IPS-NIHi11 (cell line): ENCODE measurements around the gene BMF.

Experiments
- DNase-seq: peaks from one replicate; pipeline ENCODE4 v3.0.0; 2012; ENCODE audit warnings: mixed read lengths, low spot score

BMF gene

DNA sequence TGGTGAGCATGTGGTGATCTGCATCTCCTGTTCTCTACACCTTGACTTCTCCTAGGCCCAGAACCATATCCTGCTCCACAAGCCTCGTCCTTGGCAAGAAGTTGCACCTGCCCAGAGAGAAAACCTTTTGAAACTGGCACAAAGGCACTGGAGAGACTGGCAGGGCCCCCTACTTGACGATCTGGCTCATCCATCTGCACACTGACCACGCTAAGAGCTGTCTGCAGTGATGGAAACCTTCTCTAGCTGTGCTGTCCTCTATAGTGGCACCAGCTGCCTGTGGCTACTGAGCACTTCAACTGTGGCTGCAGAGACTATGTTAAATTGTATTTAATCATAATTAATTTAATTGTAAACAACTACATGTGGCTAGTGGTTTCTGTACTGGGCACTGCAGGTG is 43.5 kb downstream of the BMF start:
- DNase-seq: no peak

- no peak for DNase-seq
Observed at GRCh38 chr15:40064231-40064894, 44.3 kb downstream of the BMF start.

- DNase-seq: no peak
Observed at GRCh38 chr15:40063563-40064011, 45.1 kb downstream of the BMF start.

DNA sequence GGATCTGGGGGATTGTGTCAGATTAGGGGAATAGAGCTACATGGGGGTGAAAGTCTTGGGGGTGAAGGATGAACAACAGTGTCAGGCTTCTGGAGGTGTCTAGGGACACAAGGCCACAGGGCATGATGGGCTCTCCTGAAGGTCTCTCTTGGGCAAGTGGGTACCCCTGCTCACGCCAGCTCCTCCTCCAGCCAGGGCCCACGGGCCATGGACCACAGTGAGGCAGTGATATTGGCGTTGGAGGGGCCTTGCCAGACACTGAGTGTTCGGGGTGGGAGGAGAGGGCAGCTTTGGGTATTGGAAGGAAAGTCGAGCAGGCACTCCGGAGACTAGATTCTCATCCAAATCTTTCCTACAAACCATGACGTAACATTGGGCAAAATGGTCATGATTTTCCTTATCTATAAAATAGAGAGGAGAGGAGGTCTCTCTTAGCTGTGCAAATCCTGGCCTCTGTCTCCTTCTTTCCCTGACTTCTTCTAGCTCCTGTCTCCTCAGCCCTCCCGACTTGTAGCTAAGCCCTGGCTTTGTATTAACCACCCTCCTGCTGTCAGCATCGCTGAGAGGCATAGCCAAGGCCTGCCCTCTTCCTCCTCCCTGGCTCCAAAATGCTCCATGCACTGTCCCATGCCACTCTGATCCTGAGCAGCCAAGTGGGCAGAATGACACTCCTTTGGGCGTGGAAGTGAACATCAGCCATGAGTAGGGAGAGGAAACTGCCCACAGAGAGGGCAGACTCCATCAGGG is 45.7 kb downstream of the BMF start:
- DNase-seq: no peak

DNA sequence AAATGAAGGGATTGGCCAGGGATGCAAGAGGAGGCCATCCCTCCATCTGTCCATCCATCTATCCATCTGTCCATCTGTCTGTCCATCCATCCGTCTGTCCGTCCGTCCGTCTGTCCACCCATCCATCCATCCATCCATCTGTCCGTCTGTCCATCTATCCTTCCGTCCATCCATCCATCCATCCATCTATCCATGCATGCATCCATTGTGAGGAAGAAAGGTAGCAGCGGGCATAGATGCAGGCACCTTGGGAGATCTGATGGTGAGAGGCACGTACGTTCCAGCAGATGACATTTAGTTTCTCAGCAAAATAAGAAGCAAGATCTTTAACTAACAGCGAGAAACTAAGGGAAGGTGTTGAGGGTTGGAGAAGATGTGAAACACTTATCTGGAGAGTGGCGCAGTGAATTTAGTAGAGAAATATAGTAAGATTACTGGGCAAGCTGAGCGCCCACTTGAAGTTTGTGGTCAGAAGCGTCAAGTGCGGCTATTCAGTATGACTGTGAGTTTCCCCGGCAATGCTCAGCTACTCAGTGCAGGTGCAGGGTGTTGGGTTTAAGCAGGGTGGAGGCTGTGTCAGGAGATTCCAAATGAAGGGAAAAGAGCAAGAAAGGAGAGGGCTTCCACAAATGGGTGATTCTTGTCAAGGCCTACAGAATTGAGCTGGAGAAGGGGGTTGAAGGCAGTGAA is 47.3 kb downstream of the BMF start:
- DNase-seq: no peak

DNA sequence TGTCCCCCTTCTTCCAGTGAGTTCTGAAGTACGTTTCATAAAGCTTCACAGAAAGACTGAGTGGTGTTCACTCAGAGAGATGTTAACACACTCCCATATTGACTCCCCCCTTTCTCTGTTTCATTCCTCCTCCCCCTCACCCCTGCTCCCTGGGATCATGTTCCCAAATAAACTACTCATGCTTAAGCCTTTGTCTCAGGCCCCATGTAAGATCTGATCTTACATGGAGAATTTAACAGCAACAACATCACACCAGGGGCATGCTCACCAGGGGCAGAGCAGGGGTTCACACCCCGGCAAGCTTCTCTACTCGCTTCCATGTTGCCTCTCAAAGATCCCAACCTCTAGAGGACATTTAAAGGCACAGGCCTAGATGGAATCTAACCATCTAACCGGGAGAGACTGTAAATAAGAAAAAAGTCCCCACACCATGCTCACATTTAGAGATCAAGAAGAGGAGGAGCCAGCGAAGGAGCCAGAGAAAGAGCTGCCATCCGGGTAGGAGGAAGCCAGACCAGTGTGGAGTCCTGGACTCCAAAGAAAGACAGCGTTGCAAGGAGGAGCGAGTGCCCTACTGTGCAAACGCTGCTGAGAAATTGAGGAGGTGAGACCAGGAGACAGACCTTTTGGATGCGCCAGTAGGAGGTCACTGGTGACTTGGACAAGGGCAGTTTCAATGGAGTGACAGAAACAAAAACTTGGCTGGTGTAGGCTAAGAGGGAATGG is 48.3 kb downstream of the BMF start:
- no peak for DNase-seq

DNA sequence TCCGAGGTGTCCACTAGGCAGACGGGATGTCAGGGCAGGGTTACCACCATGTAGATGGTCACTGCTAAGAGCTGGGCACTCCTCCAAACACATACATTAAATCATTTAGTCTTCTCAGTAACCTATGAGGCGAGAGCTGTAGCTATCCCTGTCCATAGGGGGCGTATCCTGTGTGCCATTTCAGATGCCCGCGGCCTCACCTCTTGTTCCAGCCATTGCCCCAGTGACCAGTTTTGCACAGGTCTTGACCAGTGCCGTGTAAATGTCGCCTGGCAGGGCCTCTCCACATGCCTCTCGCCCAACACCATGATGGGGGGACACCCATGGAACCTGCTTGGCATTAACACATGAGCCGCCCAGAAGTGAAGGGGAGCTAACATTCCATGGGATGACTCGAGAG is 48.9 kb downstream of the BMF start:
- DNase-seq: no peak

GRCh38 chr15:40058476-40059140 is 50.1 kb downstream of the BMF start:
- DNase-seq: no peak

GRCh38 chr15:40055576-40056293 is 52.9 kb downstream of the BMF start:
- no peak for DNase-seq

GRCh38 chr15:40054855-40055575 is 53.7 kb downstream of the BMF start:
- DNase-seq: no peak

DNA sequence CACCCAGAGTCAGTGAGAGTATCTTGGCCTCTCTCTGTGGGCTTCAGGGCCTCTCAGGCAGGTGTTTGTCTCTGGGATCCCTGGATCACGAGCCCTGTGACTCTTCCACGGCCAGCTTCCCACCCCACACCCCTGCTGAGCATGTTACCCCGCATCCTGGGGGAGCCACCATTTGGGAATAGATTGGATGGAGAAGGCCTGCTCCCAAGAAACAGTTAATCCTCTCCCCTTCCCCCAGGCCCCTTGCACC is 54.1 kb downstream of the BMF start:
- DNase-seq: no peak

DNA sequence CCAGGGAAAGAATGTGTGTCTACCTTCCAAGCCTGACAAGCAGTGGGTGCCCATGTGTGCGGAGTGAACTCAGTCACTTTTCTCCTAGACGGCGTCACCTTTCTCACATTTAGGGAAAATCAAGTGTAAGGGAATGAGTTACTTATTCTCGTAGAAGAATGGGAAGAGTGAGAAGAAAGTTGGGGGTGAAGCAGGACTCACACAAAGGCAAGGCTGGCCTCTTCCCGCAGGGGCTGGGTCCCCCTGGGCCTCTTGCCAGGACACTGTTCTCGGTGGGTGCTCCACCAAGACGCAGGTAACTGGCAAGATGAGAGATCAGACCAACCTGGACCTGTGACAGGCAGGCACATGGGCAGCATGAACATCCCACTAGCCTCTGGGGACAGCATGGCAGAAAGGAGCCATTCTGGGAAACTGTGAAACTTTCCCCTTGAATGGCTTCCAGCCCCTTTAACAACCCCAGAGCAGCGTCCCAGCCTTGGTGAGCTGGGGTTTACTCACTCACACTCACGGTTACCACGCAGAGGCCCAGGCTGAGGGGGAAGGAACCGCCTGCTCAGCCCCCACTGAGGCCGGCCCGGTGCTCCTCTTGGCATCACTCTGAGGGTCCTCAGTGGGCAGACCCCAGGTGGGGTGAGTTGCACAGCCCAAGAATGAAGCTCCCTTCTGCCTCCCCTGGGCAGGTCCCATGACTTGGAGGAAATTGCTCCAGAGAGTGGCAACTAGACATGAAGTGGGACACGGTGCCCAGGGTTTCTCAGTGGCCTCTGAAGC is 54.7 kb downstream of the BMF start:
- DNase-seq: no peak

GRCh38 chr15:40053079-40053830 is 55.4 kb downstream of the BMF start:
- DNase-seq: no peak

GRCh38 chr15:40052604-40053003 is 56.1 kb downstream of the BMF start:
- DNase-seq: no peak

DNA sequence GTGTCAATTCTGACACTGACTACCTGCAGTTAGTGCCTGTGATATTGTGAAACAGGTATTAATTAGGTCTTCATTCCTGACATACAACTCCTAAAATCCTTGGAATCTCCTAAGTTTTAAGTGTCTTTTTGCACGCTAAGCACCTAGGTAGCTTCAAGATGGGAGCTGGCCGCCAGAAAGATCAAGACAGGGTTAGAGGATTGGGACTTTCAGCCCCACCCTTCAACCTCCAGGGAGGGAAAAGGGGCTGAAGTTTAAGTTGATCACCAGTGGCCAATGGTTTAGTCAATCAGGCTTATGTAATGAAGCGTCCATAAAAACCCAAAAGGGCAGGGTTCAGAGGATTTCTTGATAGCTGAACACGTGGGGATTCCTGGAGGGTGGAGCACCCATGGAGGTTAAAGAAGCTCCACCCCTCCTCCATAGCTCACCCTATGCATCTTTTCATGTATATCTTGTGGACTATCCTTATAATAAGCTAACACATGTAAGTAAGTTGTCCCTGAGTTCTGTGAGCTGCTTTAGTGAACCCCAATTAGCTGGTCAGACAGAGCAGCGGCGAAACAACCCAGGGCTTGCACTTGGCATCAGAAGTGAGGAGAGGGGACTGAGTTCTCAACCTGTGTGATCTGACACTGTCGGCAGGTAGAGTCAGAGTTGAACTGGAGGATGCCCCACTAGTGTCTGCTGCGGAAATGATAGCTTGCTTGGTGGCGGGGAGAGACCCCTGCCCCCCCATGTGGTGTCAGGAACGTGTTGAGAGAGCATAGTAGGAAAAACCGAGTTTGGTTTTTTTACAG is 56.9 kb downstream of the BMF start:
- DNase-seq: no peak

DNA sequence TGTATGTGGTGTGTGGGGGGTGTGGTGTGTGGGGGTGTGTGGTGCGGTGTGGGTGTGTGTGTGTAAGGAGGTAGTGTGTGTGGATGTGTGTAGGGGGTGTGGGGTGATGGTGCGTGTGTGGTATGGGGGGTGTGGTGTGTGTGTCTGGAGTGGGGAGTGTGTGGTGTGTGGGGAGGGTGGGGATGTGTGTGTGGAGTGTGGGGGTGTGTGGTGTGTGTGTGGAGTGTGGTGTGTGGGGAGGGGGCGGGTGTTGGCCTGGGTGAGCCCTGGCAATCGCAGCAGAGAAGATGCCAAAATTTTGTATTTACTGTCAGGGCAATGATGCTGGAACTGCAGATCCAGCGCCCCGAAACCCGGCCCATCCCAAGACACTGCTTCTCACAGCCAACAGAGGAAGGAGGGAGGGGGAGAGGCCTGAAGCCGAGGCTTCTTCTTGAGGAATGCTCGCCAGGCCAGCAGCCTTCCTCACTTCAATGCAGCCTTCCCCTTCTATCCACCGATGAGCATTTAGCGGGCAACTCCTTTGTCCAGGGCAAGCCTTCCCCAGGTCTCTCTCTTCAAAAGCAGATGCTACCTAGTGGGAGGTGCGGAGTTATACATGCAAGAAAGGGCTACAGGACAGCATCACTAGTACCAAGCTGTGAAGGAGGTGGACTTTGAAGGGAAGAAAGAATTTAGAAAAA is 57.8 kb downstream of the BMF start:
- DNase-seq: peak; percentile 64

DNA sequence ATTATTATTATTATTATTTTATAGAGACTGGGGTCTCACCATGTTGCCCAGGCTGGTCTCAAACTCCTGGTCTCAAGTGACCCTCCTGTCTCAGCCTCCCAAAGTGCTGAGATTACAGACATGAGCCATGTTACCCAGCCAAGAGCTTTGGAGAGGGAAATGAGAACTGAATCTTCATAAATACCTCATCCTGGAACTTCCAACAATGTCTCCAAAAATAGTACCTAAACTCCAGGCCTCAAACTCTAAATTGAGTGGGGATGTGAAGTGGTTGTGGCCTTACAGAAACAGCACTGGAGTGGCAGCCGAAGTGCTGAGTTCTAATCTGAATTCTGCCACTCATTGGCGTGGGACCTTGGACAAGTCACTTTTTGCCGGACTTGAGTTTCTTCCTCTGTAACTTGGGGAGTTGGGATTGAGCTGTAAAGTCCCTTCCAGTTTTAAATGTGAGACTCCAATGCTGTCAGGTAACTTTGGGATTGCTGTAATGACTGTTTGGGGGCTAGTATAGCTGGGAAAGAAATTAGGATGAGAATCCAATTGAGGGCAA is 59.7 kb downstream of the BMF start:
- DNase-seq: no peak
